Calu3 (cell line): ENCODE data around the gene LMF1. TPM values are rescaled to one million over a fixed set of nuclear protein-coding genes. Genes with fewer than 3 reads are reported as not detected.

Source experiments
- BruUV-seq: library from RNA; stranded (reverse); fragments of 400-500 nt; replicated peaks from 2 replicates; lab custom pipeline; 2021; lab: Mats Ljungman, UMichigan
- CTCF ChIA-PET: fragments of 300-600 bp; sonication (Branson Sonifier 250); formaldehyde crosslinking; loops from one replicate; lab custom pipeline; 2022; ENCODE audit warnings: antibody characterized with exemption; lab: Charles Lee
- DNase-seq: peaks from one replicate; pipeline ENCODE4 v3.0.0; 2022
- H3K27ac Mint-ChIP-seq: one replicate; pipeline ENCODE4 v1.8.0; 2022; ENCODE audit warnings: mixed read lengths; ENCODE audit not compliant: unreplicated experiment
- H3K27me3 Mint-ChIP-seq: one replicate; pipeline ENCODE4 v1.8.0; 2022; ENCODE audit warnings: mixed read lengths; ENCODE audit not compliant: unreplicated experiment
- H3K36me3 Mint-ChIP-seq: one replicate; pipeline ENCODE4 v1.8.0; 2022; ENCODE audit warnings: mild to moderate bottlenecking, moderate library complexity, mixed read lengths; ENCODE audit not compliant: insufficient read depth, unreplicated experiment
- H3K4me1 Mint-ChIP-seq: one replicate; pipeline ENCODE4 v1.8.0; 2022; ENCODE audit warnings: mild to moderate bottlenecking, low read depth, mixed read lengths; ENCODE audit not compliant: unreplicated experiment
- H3K4me3 Mint-ChIP-seq: one replicate; pipeline ENCODE4 v1.8.0; 2022; ENCODE audit warnings: mild to moderate bottlenecking, low read depth, moderate library complexity, mixed read lengths; ENCODE audit not compliant: unreplicated experiment
- H3K9me3 Mint-ChIP-seq: one replicate; pipeline ENCODE4 v1.8.0; 2022; ENCODE audit warnings: low read depth, mixed read lengths; ENCODE audit not compliant: unreplicated experiment
- intact Hi-C: fragments of 100-400 bp; cut with micrococcal nuclease; formaldehyde crosslinking; loops from one replicate; pipeline ENCODE4 v1.10.0; 2022; ENCODE audit not compliant: unreplicated experiment
- total RNA-seq: library from RNA; stranded (reverse); gene quantifications from 2 replicates; pipeline ENCODE4 v1.2.3, GENCODE V29; 2022
- TF ChIP-seq, protein P1 (sequence below): fragments of 200-600 bp; IDR thresholded peaks from one replicate; pipeline ENCODE4 v1.8.0; 2022; ENCODE audit warnings: antibody characterized with exemption; ENCODE audit not compliant: unreplicated experiment

Gene LMF1
- total RNA-seq, 1 experiment from 2014 or later: 31.9 TPM

DNA sequence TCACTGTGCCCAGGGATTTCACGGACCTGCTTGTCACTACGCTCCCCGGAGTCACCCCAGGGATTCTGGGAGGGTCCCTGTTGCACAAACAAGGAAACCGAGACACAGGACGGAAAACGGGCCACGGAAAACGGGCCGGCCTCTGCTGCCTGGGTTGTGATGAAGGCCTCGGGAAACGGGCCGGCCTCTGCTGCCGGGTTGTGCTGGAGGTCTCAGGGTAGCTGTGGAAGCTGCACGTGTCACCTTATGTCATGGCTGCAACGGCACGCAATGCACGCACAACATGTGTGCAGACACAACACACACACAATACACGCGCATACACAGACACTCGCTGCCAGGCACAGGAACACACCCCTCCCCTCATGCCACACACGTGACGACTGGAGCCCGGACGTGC is 143.3 kb downstream of the LMF1 start:
- TF ChIP-seq, protein P1, sequence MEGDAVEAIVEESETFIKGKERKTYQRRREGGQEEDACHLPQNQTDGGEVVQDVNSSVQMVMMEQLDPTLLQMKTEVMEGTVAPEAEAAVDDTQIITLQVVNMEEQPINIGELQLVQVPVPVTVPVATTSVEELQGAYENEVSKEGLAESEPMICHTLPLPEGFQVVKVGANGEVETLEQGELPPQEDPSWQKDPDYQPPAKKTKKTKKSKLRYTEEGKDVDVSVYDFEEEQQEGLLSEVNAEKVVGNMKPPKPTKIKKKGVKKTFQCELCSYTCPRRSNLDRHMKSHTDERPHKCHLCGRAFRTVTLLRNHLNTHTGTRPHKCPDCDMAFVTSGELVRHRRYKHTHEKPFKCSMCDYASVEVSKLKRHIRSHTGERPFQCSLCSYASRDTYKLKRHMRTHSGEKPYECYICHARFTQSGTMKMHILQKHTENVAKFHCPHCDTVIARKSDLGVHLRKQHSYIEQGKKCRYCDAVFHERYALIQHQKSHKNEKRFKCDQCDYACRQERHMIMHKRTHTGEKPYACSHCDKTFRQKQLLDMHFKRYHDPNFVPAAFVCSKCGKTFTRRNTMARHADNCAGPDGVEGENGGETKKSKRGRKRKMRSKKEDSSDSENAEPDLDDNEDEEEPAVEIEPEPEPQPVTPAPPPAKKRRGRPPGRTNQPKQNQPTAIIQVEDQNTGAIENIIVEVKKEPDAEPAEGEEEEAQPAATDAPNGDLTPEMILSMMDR: no peak
- no TSS peak for BruUV-seq
- no peak overlapping the region for H3K27ac Mint-ChIP-seq
- H3K27me3 Mint-ChIP-seq: peaks cover 76% of the 10 kb centered on the region
- intact Hi-C loops: no loop called here
- no peak overlapping the region for H3K4me3 Mint-ChIP-seq
- no peaks in the 10 kb centered on the region for H3K36me3 Mint-ChIP-seq
- DNase-seq: no peak
- no peaks in the 10 kb centered on the region for H3K4me1 Mint-ChIP-seq
- no peaks in the 10 kb centered on the region for H3K9me3 Mint-ChIP-seq
- CTCF ChIA-PET: no interaction called here

DNA sequence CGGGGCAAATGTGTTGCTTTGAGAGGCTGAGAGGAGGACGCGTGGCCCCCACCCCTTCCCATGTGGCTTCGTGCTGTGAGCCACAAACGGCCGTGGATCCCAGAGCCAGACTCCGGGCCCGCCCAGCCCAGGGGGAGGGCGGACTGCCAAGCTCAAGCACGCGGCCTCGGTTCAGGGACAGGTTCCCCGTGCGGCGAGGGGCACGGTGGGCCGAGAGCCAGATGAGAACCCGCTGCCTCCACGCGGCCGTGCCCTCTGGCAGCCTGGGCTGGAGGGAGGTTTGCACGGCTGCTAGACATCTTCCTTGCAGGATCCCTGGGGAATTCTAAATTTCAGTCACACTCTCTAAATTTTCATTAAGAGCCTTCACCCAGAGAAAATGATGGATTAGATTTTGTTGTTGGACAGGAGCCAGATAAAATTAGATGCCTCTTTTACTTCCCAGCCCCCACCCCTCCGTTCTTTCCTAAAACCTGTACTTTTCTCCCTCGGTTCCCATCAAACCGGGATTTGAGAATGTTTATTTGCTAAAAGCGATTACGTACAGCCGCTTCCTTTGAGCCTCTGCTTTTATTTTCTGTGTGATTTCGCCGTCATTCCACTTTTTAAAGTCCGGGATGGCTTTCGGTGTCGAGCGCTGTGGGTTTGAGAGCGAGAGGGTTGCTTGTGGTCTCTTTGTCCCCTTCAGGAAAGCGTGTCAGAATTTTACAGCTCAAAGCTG is 145.3 kb downstream of the LMF1 start:
- no TSS peak for BruUV-seq
- DNase-seq: no peak
- intact Hi-C loops: no loop called here
- no peaks in the 10 kb centered on the region for H3K9me3 Mint-ChIP-seq
- H3K27me3 Mint-ChIP-seq: peaks cover 69% of the 10 kb centered on the region
- H3K36me3 Mint-ChIP-seq: no peaks in the 10 kb centered on the region
- CTCF ChIA-PET: no interaction called here
- H3K27ac Mint-ChIP-seq: no peak overlapping the region
- H3K4me1 Mint-ChIP-seq: no peaks in the 10 kb centered on the region
- H3K4me3 Mint-ChIP-seq: no peak overlapping the region
- TF ChIP-seq, protein P1: no peak

DNA sequence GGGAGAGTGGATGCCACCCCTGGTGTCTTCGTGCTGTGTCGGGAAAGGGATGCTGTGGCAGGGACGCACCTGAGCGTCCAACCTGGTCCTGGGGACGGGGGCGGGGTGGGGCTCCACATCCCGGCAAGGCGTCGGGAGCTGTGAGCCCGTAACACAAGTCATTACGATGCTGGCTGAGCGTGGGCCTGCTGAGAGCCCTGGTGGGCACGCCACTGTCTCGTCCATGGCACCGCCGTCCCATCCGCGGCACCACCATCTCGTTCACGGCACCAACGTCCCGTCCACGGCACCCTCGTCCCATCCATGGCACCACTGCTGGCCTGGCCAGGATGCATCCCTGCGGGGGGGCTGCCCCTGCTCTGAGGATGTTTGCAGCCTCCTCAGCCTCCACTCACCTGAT is 146.2 kb downstream of the LMF1 start:
- no peak overlapping the region for H3K27ac Mint-ChIP-seq
- no peaks in the 10 kb centered on the region for H3K9me3 Mint-ChIP-seq
- no peak for DNase-seq
- no peaks in the 10 kb centered on the region for H3K4me1 Mint-ChIP-seq
- H3K27me3 Mint-ChIP-seq: peaks cover 60% of the 10 kb centered on the region
- no peak overlapping the region for H3K4me3 Mint-ChIP-seq
- TF ChIP-seq, protein P1: no peak
- no TSS peak for BruUV-seq
- no peaks in the 10 kb centered on the region for H3K36me3 Mint-ChIP-seq
- CTCF ChIA-PET: no interaction called here
- intact Hi-C loops: no loop called here

DNA sequence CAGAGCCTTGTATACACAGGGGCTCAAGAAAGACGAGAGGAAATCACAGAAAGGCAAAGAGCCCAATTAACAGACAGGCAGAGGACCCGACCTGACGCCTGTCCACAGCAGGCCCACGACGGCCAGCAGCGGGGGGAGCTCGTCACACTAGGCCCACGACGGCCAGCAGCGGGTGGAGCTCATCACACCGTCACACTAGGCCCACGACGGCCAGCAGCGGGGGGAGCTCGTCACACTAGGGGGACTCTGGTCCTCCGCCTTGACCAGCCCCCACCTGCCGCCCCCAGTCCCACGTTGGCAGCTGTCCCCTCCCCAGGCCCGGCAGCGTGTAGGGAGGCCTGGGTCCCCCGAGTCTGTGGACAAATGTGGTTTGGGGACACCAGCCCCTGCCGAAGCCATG is 146.6 kb downstream of the LMF1 start:
- Mint-ChIP-seq H3K4me3 (no peak overlapping the region), H3K4me1 (no peaks in the 10 kb centered on the region), H3K9me3 (no peaks in the 10 kb centered on the region), H3K36me3 (no peaks in the 10 kb centered on the region), H3K27me3 (peaks cover 55% of the 10 kb centered on the region), H3K27ac (no peak overlapping the region)
- DNase-seq: no peak
- intact Hi-C loops: no loop called here
- TF ChIP-seq, protein P1: no peak
- CTCF ChIA-PET: no interaction called here
- BruUV-seq: no TSS peak
